HG02642 (cell line): ENCODE measurements around the gene TTLL10.

Source experiments
- ATAC-seq: cut with Tn5 transposase; IDR thresholded peaks from one replicate; pipeline ENCODE4 v1.9.1; 2021; ENCODE audit warnings: mild to moderate bottlenecking; ENCODE audit not compliant: unreplicated experiment, poor library complexity

Gene TTLL10

DNA sequence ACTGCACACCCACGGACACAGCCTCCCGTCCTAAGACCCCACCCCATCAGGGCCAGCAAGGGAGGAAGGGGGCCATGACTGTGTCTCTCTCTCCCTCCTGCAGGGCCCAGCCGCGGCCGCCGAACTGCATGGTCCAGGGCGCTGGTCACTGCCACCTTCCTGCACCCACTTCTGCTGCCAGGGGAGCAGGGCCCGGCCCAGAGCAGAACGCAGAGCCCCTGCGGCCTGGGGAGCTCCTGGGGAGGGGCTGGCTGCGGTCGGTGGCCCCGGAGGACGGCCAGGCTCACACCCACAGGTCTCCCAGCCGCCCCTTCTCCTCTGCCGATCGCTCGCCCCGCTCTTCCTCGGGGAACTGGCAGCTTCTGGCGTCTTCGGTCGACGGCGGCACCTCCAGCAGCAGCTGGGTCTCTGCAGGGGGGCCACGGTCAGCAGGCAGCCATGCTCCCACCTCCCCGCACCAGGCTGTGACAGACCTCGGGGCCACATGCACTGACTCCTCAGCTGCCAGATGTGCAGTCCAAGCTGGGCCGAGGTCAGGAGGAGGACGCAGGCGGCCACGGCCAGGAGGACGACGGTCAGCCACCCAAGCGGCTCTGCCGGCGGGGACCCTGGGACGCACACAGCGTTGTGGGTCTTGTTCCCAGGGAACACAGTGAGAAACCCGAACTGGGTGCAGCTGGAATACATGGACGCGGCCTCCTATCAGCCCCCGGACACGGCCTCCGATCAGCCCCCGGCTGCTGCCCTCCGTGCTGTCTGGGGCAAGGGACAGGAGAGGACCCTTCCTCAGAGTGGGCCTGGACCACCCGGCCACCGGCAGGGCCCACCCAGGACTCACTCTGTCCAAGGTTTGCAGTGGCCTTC lies 30.1 kb downstream of the TTLL10 start:
- no peak for ATAC-seq

DNA sequence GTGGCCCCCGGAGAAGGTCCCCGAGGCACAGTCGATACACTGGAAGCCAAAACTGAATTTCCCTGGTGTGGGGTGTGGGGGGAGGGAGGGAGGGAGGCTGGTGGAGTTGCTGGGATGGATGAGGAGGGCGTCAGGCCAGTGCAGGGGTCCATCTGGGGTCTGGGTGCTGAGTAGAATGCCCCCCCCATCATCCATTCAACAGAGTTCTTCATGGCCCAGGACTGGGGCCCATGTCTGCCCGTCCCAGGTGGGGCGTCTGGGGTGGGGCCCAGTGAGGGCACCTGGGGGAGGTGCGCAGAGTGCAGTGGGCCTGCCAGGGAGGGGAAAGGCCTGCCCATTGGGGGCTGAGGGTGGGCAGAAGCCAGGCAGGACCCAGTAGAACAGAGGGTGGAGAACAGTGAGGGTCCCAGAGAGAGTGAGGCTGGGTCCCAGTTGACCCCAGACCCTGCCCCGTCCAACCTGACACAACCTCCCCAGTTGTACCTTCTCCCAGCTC lies 30.8 kb downstream of the TTLL10 start:
- ATAC-seq, result no peak

DNA sequence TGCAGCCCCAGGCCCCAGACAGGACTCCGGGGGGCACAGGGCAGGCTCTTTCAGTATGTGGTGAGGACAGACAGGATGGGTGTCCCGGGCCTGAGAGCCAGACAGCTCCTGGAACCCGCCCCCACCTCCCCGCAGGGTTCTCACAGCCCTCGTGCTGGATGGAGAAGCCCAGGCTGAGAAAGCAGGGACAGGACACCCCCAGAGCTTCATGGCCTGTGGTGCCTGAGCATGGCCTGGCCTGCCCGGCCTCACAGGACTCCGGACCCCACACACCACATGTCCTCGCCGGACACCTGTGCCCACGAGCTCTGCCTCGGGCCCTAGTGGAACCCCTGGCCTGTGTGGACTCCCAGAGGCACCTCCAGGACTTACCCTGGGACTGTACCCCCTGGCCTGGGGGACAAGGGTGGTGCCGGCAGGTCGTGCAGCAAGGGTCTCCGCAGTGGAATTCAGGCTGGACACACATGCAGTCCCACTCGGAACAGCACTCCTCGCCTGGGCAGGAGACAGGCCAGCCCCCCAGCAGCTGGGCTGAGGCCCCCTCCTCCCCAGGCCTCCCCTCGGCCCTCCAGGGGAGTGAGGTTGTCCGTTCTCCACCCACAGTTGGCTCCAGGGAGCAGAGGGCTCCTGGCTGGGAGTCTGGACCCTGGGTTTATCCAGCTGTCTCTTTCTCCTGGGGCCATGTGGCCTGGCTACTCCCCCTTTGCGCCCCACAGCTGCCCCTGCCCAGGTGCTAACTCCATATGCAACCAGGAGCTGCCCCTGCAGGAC lies 31.5 kb downstream of the TTLL10 start:
- no peak for ATAC-seq

DNA sequence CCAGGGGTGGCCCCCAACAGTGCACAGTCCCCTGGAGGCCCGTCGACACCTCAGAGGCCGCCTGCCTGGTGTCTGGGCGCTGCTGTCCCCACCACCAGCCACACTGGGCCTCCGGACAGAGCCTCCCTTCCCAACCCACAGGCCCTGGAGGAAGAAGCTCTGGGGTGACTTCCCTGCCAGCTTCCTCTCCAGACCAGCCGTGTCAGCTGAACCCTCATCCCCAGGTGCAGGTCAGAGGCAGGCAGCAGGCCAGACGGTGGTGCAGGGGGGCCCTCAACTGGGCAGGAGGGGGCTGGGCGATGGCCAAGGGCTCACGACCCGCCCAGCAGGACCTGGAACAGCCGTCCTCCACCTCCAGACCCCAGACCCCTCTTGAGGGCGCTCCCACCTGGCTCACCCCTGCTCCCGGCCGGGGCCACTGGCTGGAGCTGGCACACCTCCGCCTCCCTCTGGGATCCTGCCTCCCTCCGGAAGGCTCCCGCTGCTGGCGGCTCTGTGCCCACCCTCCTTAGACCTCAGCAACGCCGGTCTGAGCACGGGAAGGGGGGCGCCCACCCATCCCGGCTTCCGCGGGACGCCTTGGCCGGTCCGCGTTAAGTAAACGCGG lies 32.2 kb downstream of the TTLL10 start:
- ATAC-seq, result no peak

DNA sequence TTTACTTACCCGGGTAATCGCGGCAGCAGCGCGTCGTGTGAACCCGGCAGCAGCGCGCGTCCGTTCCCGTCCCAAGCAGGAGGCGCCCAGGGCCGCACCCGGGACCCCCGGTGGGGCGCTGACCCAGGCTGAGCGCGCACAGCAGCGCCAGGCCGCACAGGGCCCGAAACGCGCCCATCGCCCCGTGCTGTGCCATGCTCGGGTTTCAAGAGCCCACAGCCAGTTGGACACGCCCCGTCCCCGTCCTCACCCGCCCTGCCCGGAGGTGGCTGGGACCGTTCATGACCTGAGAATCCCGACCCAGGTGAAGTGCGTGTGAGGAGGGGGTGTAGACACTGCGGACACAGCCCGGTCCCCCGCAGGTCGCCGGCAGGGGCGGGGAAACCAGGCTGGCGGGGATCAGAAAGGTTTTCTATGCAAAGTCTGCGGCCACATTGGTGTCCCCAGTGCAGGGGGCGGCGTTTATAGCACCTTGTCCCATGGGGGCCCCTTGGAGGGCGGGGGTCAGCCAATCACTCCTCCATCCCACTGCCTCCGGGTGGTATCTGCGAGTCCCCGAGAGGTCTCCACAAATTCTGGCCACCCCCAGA lies 32.8 kb downstream of the TTLL10 start, which contains the start of gene TNFRSF18:
Gene TNFRSF18, minus strand, starts transcription at position 217 of the 590 bp plus-strand sequence. Its CDS starts 21 bp downstream, at position 196.
- ATAC-seq, result no peak

DNA sequence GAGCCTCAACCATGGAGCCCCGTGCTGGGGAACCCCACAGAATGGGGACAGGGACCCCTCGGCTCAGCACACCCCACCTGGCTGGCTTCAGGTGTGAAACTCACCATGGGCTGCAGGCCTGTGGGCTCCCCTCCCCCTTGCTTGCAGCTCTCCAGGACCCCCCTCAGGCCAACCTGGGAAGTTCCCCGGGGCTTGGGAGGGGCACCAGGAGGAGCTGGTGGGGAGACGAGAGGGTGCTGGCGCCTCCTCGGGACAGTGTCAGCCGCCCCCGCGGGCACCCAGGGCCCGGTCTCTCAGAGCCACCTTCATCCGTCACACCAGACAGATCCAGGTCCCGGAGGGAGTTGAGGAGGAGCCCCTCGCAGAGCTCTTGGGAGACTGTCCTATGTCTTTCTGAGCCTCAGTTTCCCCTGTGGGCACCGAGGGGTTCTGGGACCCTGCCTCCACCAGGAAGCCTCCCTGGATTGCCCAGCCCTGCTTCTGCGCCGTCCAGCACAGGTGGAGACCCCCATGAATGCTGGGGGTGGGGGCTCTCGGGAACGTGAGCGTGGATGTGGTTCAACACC lies 33.4 kb downstream of the TTLL10 start:
- ATAC-seq, result no peak

DNA sequence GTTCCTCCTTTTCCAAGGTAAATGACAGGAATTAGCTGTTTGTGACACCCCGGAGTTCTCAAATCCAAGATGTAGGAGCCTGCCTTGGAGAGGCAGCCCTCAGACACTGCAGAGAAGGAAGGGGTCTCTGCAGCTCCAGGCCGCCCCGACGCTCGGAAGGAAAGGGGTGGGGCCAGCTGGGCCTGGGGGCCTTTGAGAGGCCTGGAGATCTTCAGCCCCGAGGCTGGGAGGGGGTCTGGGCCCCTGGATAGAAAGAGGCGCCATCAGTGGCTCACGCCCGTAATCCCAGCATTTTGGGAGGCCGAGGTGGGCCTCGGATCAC lies 33.9 kb downstream of the TTLL10 start:
- no peak for ATAC-seq

DNA sequence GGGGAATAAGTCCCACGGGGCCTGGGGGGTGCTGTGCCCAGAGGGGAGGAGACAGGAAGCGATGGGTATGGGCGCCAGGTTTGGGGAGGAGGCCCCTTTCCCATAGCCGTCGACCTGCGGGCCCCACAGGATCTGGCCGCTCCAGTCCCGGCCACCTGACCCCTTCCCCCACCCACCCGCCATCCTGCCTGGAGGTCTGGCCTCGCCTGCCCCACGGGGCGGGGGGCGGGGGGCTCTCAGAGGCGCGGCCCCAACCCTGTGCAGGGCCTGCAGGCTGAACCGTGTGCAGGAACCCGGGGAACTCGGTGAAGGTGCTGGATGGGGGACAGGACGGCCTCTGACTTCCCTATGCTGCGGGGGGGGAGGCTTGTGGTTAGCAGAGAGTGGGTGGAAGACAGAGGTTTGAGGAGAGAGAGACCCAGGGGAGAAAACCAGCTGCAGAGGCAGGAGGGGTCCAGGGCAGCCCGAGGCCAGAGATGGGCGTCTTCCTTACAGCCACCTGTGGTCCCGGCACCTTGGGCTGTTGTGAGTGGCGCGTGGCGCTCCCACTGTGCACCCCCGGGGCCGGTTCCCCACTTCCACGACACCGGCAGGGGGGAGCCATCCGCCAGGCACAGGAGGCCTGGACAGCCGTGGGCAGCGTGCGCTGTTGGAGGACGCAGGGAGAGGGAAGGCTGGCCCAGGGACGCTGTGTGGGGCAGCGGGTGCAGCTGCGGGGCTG lies 35.2 kb downstream of the TTLL10 start:
- ATAC-seq, result no peak

DNA sequence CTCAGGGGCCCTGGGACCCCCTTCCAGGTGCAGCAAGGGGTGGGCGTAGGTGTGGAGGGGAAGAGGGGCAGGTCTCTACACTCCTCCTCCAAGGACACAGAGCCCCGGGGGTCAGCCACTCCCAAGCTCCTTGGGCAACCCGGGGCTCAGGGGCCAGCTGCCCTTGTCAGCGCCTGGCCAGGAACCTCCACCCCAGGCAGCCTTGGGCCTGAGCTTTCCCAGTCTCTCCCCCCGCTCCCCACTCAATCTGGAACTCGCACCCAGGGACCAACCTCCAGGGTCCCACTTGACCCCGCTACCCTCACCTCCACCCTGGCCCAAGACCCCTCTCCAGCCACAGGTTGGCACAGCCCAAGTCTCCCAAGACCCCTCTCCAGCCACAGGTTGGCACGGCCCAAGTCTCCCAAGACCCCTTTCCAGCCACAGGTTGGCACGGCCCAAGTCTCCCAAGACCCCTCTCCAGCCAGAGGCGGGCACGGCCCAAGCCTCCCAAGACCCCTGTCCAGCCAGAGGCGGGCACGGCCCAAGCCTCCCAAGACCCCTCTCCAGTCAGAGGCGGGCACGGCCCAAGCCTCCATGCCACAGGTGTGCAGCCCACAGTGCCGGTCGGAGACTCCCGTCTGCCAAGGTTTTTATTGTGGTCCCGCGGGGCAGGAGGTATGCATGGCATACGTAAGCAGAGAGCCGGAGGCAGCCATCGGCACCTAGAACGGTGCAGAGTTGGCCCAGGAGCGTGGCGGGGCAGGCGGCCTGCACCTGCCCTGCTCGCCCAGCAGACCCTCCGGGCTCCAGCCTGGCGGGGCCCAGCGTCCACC lies 37.3 kb downstream of the TTLL10 start:
- ATAC-seq, result no peak

DNA sequence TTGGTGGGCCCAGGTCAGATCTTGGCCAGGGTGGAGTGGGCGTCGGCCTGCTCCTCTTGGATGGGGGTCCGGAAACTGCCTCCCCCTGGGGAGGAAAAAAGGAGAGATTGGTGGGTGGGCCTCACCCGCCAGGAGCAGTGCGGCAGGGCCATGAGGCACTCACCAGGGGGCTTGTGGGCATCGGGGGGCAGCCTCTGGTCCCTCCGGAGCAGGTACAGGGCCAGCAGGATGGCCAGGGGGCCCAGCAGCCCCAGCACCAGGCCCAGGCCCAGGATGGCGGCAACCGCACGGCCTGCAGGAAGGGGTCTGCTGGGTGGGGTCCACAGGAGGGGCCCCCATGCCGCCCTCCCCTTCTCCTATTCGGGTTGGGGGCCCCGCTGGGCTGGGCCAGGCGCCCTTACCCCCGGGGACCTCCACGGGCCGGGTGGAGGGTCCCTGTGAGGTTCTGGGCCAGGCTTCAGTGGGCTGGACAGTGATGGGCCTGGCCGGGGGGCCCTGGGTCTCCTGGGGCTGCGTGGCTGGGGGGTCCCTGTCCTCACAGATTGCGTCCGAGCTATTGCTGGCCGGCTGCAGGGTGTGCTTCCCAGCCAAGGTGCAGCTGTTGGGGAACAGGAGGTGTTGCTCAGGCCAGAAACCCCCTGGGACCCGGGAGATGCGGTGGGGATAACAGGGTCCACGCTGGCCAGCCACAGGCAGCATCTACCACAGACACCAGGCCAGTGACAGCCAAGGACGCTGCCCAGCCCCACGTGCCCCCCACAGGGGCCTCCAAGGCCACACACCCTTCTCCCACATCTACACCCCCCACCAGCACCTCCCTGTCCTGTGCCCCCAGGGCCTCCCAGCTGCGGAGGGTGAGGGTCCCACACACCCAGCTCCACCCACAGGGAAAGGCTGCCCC lies 38.1 kb downstream of the TTLL10 start:
- no peak for ATAC-seq

DNA sequence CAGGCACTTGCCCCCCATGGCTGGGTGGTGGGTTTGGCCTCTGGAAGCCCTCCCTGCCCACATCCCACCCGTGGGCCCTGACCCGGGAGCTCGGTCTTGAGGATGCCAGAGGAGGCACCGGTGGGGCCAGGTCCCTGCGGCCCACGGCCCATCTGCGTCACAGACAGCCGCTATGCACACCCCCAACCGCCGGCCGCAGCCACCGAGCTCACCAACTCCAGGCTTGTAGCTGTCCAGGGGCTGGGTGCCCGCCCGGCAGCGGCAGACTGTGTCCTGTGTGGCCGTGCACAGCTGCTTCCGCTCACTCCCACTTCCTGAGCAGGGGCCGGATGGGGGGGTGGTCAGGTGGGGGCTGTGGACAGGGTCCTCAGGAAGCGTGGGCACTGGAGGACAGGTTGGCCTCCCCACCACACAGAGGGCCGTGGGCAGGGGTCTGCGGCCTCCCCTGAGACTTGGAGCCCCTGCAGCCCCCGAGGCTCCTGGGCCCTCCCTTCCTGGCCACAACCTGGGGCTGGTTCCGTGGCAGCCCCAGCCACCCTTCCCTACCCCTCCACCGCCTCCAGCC lies 39.2 kb downstream of the TTLL10 start:
- no peak for ATAC-seq

DNA sequence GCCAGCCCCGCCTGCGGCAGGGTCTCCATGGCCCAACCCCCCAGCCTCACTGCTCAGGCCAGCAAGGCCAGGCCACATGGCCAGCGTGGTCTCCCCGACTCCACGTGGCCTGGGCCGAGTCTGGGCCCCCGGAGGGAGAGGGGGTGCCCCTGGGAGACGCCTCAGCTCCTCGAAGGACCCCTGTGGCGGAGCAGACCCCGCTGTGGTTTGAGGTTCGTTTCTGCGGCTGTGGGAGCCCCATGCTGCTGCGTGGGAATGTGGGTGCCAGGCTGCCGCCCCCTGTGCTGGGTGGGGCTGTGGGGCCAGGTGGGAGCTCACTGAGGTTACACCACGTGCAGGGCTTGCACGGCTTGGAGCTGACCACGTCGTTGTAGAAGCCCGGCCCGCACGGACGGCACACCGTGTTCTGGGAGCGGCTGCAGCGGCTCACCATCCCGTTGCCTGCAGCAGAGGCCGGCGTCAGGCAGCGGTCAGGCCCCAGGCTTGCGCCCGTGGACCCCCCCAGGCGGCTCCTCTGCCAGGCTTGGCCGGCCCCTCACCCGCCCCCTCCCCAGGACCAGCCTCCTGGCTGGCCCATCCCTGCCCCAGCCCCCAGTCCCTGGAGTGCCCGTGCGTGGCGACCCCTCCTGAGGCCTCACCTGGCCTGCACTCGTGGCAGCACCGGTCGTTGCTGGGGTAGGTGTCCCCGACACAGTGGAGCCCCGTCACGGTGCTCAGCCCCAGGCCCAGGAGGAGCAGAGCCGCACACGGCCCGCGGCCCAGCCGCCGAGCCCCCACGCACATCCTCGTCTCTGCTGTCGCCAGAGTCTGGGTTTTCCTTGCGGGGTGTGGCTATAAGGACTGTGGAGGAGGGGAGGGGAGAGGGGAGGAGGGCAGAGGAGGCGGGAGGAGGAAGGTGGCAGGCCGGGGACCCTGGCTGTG lies 39.9 kb downstream of the TTLL10 start, which contains the start of gene TNFRSF4:
Gene TNFRSF4, minus strand, starts transcription at position 809 of the 921 bp plus-strand sequence. Its CDS starts 26 bp downstream, at position 783.
- no peak for ATAC-seq

DNA sequence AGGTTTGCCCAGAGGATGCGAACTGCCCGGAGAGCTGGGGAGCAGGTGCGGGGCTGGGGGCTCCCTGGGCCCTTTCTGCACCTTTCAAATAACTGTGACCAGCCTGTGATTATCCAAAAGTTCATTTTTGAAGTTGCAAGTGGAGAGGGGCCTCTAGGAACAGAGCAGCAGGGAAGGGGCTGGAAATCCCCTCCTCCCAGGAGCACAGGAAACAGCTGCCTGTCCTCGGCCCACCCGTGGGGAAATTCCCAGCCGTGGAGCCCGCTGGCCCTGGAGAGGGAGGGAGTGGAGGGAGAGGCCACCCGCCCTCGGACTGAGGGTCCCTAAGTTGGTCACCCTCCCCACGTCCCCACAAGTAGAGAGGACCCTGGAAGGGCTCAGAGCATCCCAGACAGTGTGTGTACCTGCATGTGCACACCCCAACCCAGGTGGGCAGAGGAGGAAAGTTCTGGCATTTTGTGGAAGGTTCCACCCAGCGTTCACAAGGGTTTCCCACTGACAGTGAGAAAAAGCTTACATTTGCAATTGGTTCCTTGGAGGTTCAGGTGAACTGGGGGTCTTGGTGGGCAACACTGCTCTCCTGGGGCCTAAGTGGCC lies 41.5 kb downstream of the TTLL10 start:
- ATAC-seq, result no peak

DNA sequence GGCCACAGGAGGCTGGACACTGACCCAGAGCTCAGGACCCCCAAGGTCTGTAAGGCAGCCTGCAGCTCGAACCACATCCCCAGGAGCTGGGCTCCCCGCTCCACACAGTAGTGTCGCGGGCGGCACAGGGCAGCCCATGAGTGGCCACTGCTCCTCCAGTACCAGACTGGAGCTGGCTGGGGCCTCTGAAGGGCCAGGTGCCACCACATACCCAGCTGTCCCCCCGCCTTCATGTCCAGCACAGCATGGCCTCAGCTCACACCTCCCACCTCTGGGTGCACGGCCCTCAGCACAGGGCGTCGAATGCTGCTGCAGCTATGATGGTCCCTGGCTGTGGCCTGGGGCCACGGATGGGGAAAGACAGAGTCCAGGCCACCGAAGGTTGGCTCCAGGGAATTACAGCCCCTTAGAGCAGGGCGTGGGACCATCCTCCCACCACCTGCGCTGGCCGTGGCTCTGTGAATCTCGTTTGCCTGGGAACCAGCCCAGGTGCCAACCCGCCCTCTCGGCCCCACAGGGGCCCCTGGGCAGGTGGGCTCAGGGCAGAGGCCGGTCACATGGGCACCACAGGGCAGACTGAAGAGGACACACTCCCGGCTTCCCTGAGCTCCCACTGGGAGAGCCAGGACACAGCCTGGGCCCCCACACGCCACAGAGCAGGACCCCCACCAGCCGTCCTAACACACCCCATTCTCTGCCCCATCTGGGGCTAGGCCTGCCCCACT lies 42.4 kb downstream of the TTLL10 start:
- no peak for ATAC-seq
